ENCODE measurements around the gene ENOX1. TPM values are rescaled to one million over a fixed set of nuclear protein-coding genes. Genes with fewer than 3 reads are reported as not detected.

The ENOX1 gene
- total RNA-seq, 2 donors from 2014 or later: 0.22 to 1.4 TPM

DNA sequence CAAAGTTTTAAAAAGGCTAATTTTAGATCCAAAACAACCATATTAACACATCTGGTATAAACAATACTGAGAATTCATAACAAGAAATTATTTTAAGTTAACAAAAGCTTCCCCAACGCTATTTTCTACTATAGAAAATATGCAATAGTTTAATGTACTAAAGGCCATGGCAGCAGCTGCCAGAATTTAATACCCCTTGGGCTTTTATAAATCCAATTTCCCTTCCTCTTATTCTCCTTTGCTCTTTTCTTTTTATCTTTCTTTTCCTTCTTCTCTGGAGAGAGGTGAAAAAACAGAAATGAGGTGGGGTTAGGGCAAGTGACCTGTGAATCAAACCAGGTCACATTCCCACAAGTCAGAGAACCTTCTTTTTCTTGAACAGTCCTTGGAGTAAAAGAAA lies 58.9 kb downstream of the ENOX1 start:
- Histone ChIP-seq H3K27ac (no peak overlapping the region), H3K9ac (ENCODE audit: low read depth in 2 of 2, low read length in 2 of 2) (no peak overlapping the region), H3K9me3 (no peaks in the 10 kb centered on the region), H3K4me3 (no peak overlapping the region), H3K27me3 (no peaks in the 10 kb centered on the region), H3K36me3 (no peaks in the 10 kb centered on the region), H3K4me1 (no peaks in the 10 kb centered on the region)
- TF ChIP-seq, protein P1, sequence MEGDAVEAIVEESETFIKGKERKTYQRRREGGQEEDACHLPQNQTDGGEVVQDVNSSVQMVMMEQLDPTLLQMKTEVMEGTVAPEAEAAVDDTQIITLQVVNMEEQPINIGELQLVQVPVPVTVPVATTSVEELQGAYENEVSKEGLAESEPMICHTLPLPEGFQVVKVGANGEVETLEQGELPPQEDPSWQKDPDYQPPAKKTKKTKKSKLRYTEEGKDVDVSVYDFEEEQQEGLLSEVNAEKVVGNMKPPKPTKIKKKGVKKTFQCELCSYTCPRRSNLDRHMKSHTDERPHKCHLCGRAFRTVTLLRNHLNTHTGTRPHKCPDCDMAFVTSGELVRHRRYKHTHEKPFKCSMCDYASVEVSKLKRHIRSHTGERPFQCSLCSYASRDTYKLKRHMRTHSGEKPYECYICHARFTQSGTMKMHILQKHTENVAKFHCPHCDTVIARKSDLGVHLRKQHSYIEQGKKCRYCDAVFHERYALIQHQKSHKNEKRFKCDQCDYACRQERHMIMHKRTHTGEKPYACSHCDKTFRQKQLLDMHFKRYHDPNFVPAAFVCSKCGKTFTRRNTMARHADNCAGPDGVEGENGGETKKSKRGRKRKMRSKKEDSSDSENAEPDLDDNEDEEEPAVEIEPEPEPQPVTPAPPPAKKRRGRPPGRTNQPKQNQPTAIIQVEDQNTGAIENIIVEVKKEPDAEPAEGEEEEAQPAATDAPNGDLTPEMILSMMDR (IDR thresholded peaks at IDR 0.05): no peak
- no peak for DNase-seq
- intact Hi-C loops (cut with DNase I): no loop called here

- DNase-seq: no peak
- H3K4me3 ChIP-seq: no peak overlapping the region
- H3K27ac ChIP-seq: no peak overlapping the region
- TF ChIP-seq, protein P1 (IDR thresholded peaks at IDR 0.05): no peak
- H3K9ac ChIP-seq (ENCODE audit: low read depth in 2 of 2, low read length in 2 of 2): no peak overlapping the region
- intact Hi-C loops (cut with DNase I): no loop called here
- H3K27me3 ChIP-seq: no peaks in the 10 kb centered on the region
- no peaks in the 10 kb centered on the region for H3K36me3 ChIP-seq
- H3K4me1 ChIP-seq: no peaks in the 10 kb centered on the region
- H3K9me3 ChIP-seq: no peaks in the 10 kb centered on the region
These were observed 61.3 kb downstream of the ENOX1 start for GRCh38 chr13:43725460-43725859.

- TF ChIP-seq, protein P1 (IDR thresholded peaks at IDR 0.05): no peak
- Histone ChIP-seq H3K9ac (ENCODE audit: low read depth in 2 of 2, low read length in 2 of 2) (no peak overlapping the region), H3K36me3 (no peaks in the 10 kb centered on the region), H3K4me3 (no peak overlapping the region), H3K27ac (no peak overlapping the region), H3K9me3 (no peaks in the 10 kb centered on the region), H3K4me1 (no peaks in the 10 kb centered on the region), H3K27me3 (no peaks in the 10 kb centered on the region)
- DNase-seq: no peak
- intact Hi-C loops (cut with DNase I): no loop called here
These were observed 65.9 kb downstream of the ENOX1 start for GRCh38 chr13:43720780-43721397.

DNA sequence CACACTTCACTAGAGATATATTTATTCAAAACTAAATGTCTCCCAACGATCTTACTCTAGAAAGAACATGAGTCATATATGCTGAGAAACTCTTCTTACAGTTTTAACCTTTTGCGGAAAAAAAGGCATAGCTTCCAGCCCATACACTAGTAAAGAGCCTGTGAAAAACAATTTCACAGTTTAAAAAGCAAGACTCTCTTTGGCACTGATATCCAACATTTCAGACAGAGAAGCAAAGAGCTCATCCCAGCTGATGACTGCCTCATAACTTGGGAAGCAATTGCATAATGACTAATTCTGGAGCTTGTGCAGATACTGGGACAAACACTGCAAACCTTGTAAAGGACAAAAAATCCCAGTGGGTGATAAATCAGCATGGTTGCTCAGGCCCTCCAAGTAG lies 88.0 kb downstream of the ENOX1 start:
- intact Hi-C loops (cut with DNase I): no loop called here
- no peak overlapping the region for H3K27ac ChIP-seq
- no peak for DNase-seq

GRCh38 chr13:43698009-43698408 lies 88.8 kb downstream of the ENOX1 start:
- TF ChIP-seq, protein P1 (IDR thresholded peaks at IDR 0.05): no peak
- DNase-seq: no peak
- H3K27ac ChIP-seq: no peak overlapping the region
- H3K9me3 ChIP-seq: no peaks in the 10 kb centered on the region
- H3K4me1 ChIP-seq: no peaks in the 10 kb centered on the region
- no peak overlapping the region for H3K4me3 ChIP-seq
- intact Hi-C loops (cut with DNase I): no loop called here
- no peaks in the 10 kb centered on the region for H3K27me3 ChIP-seq
- H3K9ac ChIP-seq (ENCODE audit: low read depth in 2 of 2, low read length in 2 of 2): no peak overlapping the region
- no peaks in the 10 kb centered on the region for H3K36me3 ChIP-seq

More for the DNA sequence above, 88.0 kb downstream of the ENOX1 start:
- TF ChIP-seq, protein P1 (IDR thresholded peaks at IDR 0.05): no peak
- H3K36me3 ChIP-seq: no peaks in the 10 kb centered on the region
- no peaks in the 10 kb centered on the region for H3K9me3 ChIP-seq
- no peaks in the 10 kb centered on the region for H3K4me1 ChIP-seq
- H3K4me3 ChIP-seq: no peak overlapping the region
- H3K27me3 ChIP-seq: no peaks in the 10 kb centered on the region
- H3K9ac ChIP-seq (ENCODE audit: low read depth in 2 of 2, low read length in 2 of 2): no peak overlapping the region

All from colonic mucosa (tissue), 4 donors.